WERI-Rb-1 (cell line): ENCODE results near the gene PPARD.

ENCODE experiments used
- DNase-seq: peaks from one replicate; pipeline ENCODE4 v3.0.0-alpha.2; 2020
- H3K27ac ChIP-seq: fragments of 250-450 bp; sonication (Bioruptor Pico); 2 replicates; pipeline ENCODE4 v1.5.1; 2020; ENCODE audit warnings: mild to moderate bottlenecking, moderate library complexity
- H3K27me3 ChIP-seq: fragments of 250-450 bp; sonication (Bioruptor Pico); 2 replicates; pipeline ENCODE4 v1.5.1; 2021; ENCODE audit warnings: mild to moderate bottlenecking, low read depth, moderate library complexity; ENCODE audit not compliant: insufficient read depth, severe bottlenecking
- H3K36me3 ChIP-seq: fragments of 250-450 bp; sonication (Bioruptor Pico); 2 replicates; pipeline ENCODE4 v1.5.1; 2020; ENCODE audit warnings: mild to moderate bottlenecking, moderate library complexity
- H3K4me3 ChIP-seq: 2 replicates; pipeline ENCODE4 v1.5.1; 2011; ENCODE audit warnings: low read depth, mild to moderate bottlenecking, control low read depth, low read length
- H3K9me3 ChIP-seq: fragments of 250-450 bp; sonication (Bioruptor Pico); 2 replicates; pipeline ENCODE4 v1.5.1; 2021; ENCODE audit warnings: mild to moderate bottlenecking, moderate library complexity; ENCODE audit not compliant: severe bottlenecking
- CTCF ChIP-seq: IDR thresholded peaks from 2 replicates; pipeline ENCODE4 v1.5.1; 2011; ENCODE audit warnings: low read depth, mild to moderate bottlenecking, control low read depth, inconsistent platforms, low read length

PPARD gene

GRCh38 chr6:35449287-35449881, 107.0 kb downstream of the PPARD start:
- no peak for DNase-seq
- Histone ChIP-seq H3K27me3 (no peaks in the 10 kb centered on the region), H3K9me3 (no peaks in the 10 kb centered on the region), H3K4me3 (no peak overlapping the region), H3K36me3 (no peaks in the 10 kb centered on the region; the same call in 1 of the 2 replicates), H3K27ac (no peak overlapping the region)
- peak; percentile 73 for TF ChIP-seq CTCF

GRCh38 chr6:35451354-35452182, 109.2 kb downstream of the PPARD start:
- H3K4me3 ChIP-seq = no peak overlapping the region

GRCh38 chr6:35452183-35453090, 110.1 kb downstream of the PPARD start, which contains the start of gene FANCE:
Gene FANCE (plus strand): TSS chr6:35452338. CDS start chr6:35452546, 208 bp downstream.
- no peaks in the 10 kb centered on the region for H3K27me3 ChIP-seq
- peaks cover 26% of the 10 kb centered on the region for H3K36me3 ChIP-seq
- peak; percentile 100 for DNase-seq
- TF ChIP-seq CTCF = no peak
- H3K27ac ChIP-seq = peak within 1 kb of the TSS; percentile 83
- H3K9me3 ChIP-seq = no peaks in the 10 kb centered on the region
- H3K4me3 ChIP-seq = peak within 1 kb of the TSS; percentile 77

More at GRCh38 chr6:35451354-35452182, 109.2 kb downstream of the PPARD start:
- no peak for DNase-seq
- Histone ChIP-seq H3K9me3 (no peaks in the 10 kb centered on the region), H3K27me3 (no peaks in the 10 kb centered on the region), H3K27ac (no peak overlapping the region), H3K36me3 (peaks cover 17% of the 10 kb centered on the region)
- TF ChIP-seq CTCF = no peak

- H3K27me3 ChIP-seq = no peaks in the 10 kb centered on the region
- H3K9me3 ChIP-seq = no peaks in the 10 kb centered on the region
- peak overlapping the region; percentile 77 for H3K4me3 ChIP-seq
- DNase-seq = no peak
- TF ChIP-seq CTCF = no peak
- peaks cover 34% of the 10 kb centered on the region for H3K36me3 ChIP-seq
- no peak overlapping the region for H3K27ac ChIP-seq
Measured at GRCh38 chr6:35453236-35453635, 110.9 kb downstream of the PPARD start.

GRCh38 chr6:35454391-35455110, 112.2 kb downstream of the PPARD start:
- Histone ChIP-seq H3K4me3 (no peak overlapping the region), H3K9me3 (no peaks in the 10 kb centered on the region), H3K36me3 (peaks cover 47% of the 10 kb centered on the region), H3K27me3 (no peaks in the 10 kb centered on the region), H3K27ac (no peak overlapping the region)
- no peak for TF ChIP-seq CTCF
- no peak for DNase-seq
